Activated CD8-positive, alpha-beta T cell treated with anti-CD3 and anti-CD28 coated beads for 36 hours (primary cell): ENCODE results near the gene PPARD. TPM values are rescaled to one million over a fixed set of nuclear protein-coding genes. Genes with fewer than 3 reads are reported as not detected.
"Not testable (repeated sequence)": the region's sequence is repeated elsewhere in the genome, so short reads cannot be mapped to it uniquely, and the experiment has no call there.

Experiments used
- ATAC-seq: fragments of 200-7000 bp; cut with Tn5 transposase; one replicate; pipeline ENCODE4 v1.10.0; 2021; ENCODE audit warnings: mild to moderate bottlenecking, moderate library complexity
- CTCF ChIA-PET: fragments of 350-600 bp; sonication (Branson Sonifier 250); formaldehyde crosslinking; loops from one replicate; lab custom pipeline; 2021; ENCODE audit warnings: antibody characterized with exemption; lab: Charles Lee
- POLR2A ChIA-PET: fragments of 350-600 bp; sonication (Branson Sonifier 250); formaldehyde crosslinking; loops from one replicate; lab custom pipeline; 2021; ENCODE audit warnings: antibody characterized with exemption; lab: Charles Lee
- DNase-seq: peaks from one replicate; pipeline ENCODE4 v3.0.0-alpha.2; 2020
- H3K27ac Mint-ChIP-seq: one replicate; pipeline ENCODE4 v1.8.0; 2021; ENCODE audit warnings: mild to moderate bottlenecking, mixed read lengths
- H3K27me3 Mint-ChIP-seq: one replicate; pipeline ENCODE4 v1.8.0; 2021; ENCODE audit warnings: mixed read lengths
- H3K36me3 Mint-ChIP-seq: one replicate; pipeline ENCODE4 v1.8.0; 2021; ENCODE audit warnings: low read depth, mixed read lengths
- H3K4me1 Mint-ChIP-seq: one replicate; pipeline ENCODE4 v1.8.0; 2021; ENCODE audit warnings: low read depth, mixed read lengths
- H3K4me3 Mint-ChIP-seq: one replicate; pipeline ENCODE4 v1.8.0; 2021; ENCODE audit warnings: mild to moderate bottlenecking, moderate library complexity, mixed read lengths
- H3K9me3 Mint-ChIP-seq: one replicate; pipeline ENCODE4 v1.8.0; 2021; ENCODE audit warnings: mixed read lengths
- CTCF ChIP-seq: fragments of 200-600 bp; IDR thresholded peaks from one replicate; pipeline ENCODE4 v1.8.0; 2022; ENCODE audit warnings: antibody characterized with exemption, mild to moderate bottlenecking
- intact Hi-C: fragments of 100-400 bp; cut with micrococcal nuclease; formaldehyde crosslinking; loops from one replicate; pipeline ENCODE4 v1.10.0; 2022
- total RNA-seq, 2 experiments: library from RNA; stranded (reverse); gene quantifications; one replicate each; pipeline ENCODE4 v1.2.3, GENCODE V29; 2021

The PPARD gene
- total RNA-seq, 2 experiments from 2014 or later: 26.6 to 26.7 TPM

GRCh38 chr6:35305117-35305516 lies 37.2 kb upstream of the PPARD start:
- Mint-ChIP-seq H3K27me3 (no peaks in the 10 kb centered on the region), H3K36me3 (peaks cover 61% of the 10 kb centered on the region), H3K27ac (no peak overlapping the region), H3K9me3 (no peaks in the 10 kb centered on the region), H3K4me1 (peaks cover 76% of the 10 kb centered on the region), H3K4me3 (no peak overlapping the region)
- ATAC-seq: no peak
- ChIA-PET CTCF (interaction anchor here (0.7 to 3.6 kb wide), 8 partner anchors 9 to 145 kb away, joined by 3 to 20 read pairs (median 4); partner anchors contain the start of gene PPARD), POLR2A (interaction anchor here (0.6 kb wide), 1 partner anchor 8 kb away, joined by 4 read pairs; no protein-coding TSS in a partner anchor)
- intact Hi-C loops: no loop called here
- peak; percentile 44 for TF ChIP-seq CTCF
- peak; percentile 46 for DNase-seq

DNA sequence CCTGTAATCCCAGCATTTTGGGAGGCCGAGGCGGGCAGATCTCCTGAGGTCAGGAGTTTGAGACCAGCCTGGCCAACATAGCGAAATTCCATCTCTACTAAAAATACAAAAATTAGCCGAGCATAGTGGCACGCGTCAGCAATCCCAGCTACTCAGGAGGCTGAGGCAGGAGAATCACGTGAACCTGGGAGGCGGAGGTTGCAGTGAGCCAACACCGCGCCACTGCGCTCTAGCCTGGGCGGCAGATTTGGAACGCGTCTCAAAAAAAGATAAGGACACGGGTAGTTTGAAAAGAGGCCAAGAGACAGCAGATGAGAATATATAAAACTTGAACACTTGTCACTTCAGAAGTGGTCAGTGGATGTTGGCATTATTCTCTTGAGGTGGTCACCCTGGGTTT lies 35.2 kb upstream of the PPARD start:
- ChIA-PET POLR2A (interaction anchor here (1.1 kb wide), 1 partner anchor 9 kb away, joined by 3 read pairs; no protein-coding TSS in a partner anchor), CTCF (interaction anchor here (1.0 kb wide), 2 partner anchors 10 to 16 kb away, joined by 3 to 4 read pairs; no protein-coding TSS in a partner anchor)
- peaks cover 61% of the 10 kb centered on the region for H3K36me3 Mint-ChIP-seq
- H3K27me3 Mint-ChIP-seq, H3K4me3 Mint-ChIP-seq, intact Hi-C loops, ATAC-seq, H3K9me3 Mint-ChIP-seq, DNase-seq: not testable (repeated sequence)
- peaks cover 76% of the 10 kb centered on the region for H3K4me1 Mint-ChIP-seq
- peak overlapping the region; percentile 32 for H3K27ac Mint-ChIP-seq

DNA sequence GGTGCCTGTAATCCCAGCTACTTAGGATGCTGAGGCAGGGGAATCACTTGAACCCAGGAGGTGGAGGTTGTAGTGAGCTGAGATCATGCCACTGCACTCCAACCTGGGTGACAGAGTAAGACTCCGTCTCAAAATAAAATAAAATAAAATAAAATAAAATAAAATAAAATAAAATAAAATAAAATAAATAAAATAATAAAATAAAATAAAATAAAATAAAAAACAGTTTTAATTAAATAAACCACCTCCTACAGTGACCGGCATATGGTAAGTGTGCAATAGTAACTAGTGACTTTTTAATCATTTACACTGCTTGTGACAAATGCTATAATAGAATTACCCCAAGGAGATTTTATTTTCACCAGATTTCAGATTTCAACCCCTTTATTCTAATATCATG lies 33.8 kb upstream of the PPARD start:
- ATAC-seq, H3K27me3 Mint-ChIP-seq, H3K27ac Mint-ChIP-seq, DNase-seq, H3K9me3 Mint-ChIP-seq, intact Hi-C loops, H3K4me3 Mint-ChIP-seq: not testable (repeated sequence)
- peaks cover 75% of the 10 kb centered on the region for H3K4me1 Mint-ChIP-seq
- ChIA-PET CTCF (interaction anchor here (2.1 to 4.5 kb wide), 4 partner anchors 12 to 141 kb away, joined by 10 to 36 read pairs (median 27); partner anchors contain the start of genes DEF6 and PPARD), POLR2A (interaction anchor here (0.6 to 2.7 kb wide), 5 partner anchors 11 to 165 kb away, joined by 3 to 7 read pairs (median 4); partner anchors contain the start of gene DEF6)
- H3K36me3 Mint-ChIP-seq: peaks cover 65% of the 10 kb centered on the region

GRCh38 chr6:35309611-35310264 lies 32.6 kb upstream of the PPARD start:
- ATAC-seq: no peak
- no peak for DNase-seq
- H3K27ac Mint-ChIP-seq: peak overlapping the region; percentile 96
- H3K9me3 Mint-ChIP-seq: no peaks in the 10 kb centered on the region
- no peaks in the 10 kb centered on the region for H3K27me3 Mint-ChIP-seq
- peaks cover 67% of the 10 kb centered on the region for H3K36me3 Mint-ChIP-seq
- TF ChIP-seq CTCF: no peak
- ChIA-PET POLR2A (interaction anchor here (0.9 to 3.4 kb wide), 9 partner anchors 9 to 163 kb away, joined by 3 to 18 read pairs (median 5); partner anchors contain the start of genes DEF6 and RPL10A), CTCF (interaction anchor here (1.5 to 4.5 kb wide), 5 partner anchors 13 to 140 kb away, joined by 5 to 36 read pairs (median 19); partner anchors contain the start of genes DEF6 and PPARD)
- peaks cover 76% of the 10 kb centered on the region for H3K4me1 Mint-ChIP-seq
- H3K4me3 Mint-ChIP-seq: peak overlapping the region; percentile 50
- intact Hi-C loops: no loop called here

DNA sequence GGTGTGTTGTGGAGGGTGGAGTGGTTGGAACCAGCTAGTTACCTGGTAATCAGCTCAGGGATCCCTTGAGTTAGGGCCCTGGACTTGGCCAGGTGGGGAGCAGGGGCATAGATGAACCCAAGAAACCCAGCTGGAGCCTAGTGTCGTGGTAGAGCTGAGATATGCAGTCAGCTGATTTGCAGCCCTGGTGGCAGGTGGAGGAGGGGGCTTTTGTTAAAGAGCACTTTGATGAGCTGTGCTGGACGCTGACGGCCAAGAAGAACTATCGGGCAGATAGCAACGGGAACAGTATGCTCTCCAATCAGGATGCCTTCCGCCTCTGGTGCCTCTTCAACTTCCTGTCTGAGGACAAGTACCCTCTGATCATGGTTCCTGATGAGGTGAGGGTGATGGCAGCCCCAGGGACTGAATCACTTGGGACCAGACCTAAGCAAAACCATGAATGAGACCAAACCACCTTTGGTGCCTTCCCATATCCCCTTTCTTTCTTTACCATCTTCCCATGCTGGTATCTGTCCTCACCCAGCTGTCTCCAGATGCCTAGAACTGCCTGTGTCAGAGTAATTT lies 32.0 kb upstream of the PPARD start:
- ATAC-seq (peak; percentile 57), DNase-seq (peak; percentile 49)
- peaks cover 81% of the 10 kb centered on the region for H3K4me1 Mint-ChIP-seq
- H3K36me3 Mint-ChIP-seq: peaks cover 72% of the 10 kb centered on the region
- H3K4me3 Mint-ChIP-seq: peak overlapping the region; percentile 50
- no peak for TF ChIP-seq CTCF
- H3K27me3 Mint-ChIP-seq: no peaks in the 10 kb centered on the region
- CTCF ChIA-PET: interaction anchor here (1.5 to 4.5 kb wide), 5 partner anchors 13 to 139 kb away, joined by 5 to 36 read pairs (median 19); partner anchors contain the start of genes DEF6 and PPARD
- intact Hi-C loops: no loop called here
- H3K27ac Mint-ChIP-seq: peak overlapping the region; percentile 96
- H3K9me3 Mint-ChIP-seq: no peaks in the 10 kb centered on the region
- POLR2A ChIA-PET: interaction anchor here (0.9 to 3.4 kb wide), 7 partner anchors 10 to 163 kb away, joined by 4 to 18 read pairs (median 5); partner anchors contain the start of genes DEF6 and RPL10A
